AG10803 (cell line): ENCODE measurements around the gene CCT3.

ENCODE experiments used
- DNase-seq: peaks from one replicate; pipeline ENCODE4 v3.0.0; 2010; ENCODE audit warnings: low read depth
- H3K4me3 ChIP-seq: 2 replicates; pipeline ENCODE4 v1.5.1; 2011; ENCODE audit warnings: mild to moderate bottlenecking, low read length, control low read depth
- TF ChIP-seq, protein P1 (sequence below): conservative IDR thresholded peaks from 2 replicates; pipeline ENCODE4 v1.5.1; 2011; ENCODE audit warnings: mild to moderate bottlenecking, low read length, control low read depth, inconsistent platforms

Gene CCT3

DNA sequence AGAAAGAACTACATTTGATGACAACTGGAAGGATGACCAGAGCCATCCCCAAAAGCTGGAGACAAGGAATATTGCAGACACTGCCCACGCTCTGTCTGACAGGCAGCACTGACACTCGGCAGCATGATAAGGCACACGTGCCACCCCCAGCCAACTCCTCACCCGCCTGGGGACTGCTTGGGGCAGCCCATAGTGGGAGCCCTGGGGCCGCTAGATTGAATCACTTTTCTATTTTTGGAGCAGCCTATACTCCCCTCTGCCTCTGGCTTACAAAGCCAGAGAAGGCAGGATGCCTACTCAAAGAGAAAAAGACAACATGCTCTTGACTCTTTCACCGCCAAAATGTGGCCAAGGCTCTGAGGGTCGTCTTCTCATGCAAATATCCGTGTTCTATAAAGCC lies 56.8 kb downstream of the CCT3 start:
- peak overlapping the region; percentile 96 for H3K4me3 ChIP-seq
- peak; percentile 35 for DNase-seq

DNA sequence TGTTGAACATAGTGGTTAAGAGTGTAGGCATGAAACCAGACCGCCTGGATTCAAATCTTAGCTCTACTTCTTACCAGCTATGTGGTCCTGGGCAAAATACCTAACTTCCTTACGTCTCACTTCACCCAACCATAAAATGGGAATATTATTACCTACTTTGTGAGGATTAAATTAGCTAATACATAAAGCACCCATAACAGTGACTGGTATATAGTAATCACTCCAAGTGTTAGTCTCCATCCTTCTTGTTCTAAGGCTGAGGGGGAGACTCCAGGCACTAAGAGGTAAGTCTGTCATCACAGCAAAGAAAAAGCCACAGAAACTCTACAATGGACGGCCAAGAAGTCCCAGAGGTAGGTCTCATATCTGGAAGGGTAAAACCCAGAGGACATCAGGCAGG lies 58.3 kb downstream of the CCT3 start:
- H3K4me3 ChIP-seq: no peak overlapping the region
- TF ChIP-seq, protein P1, sequence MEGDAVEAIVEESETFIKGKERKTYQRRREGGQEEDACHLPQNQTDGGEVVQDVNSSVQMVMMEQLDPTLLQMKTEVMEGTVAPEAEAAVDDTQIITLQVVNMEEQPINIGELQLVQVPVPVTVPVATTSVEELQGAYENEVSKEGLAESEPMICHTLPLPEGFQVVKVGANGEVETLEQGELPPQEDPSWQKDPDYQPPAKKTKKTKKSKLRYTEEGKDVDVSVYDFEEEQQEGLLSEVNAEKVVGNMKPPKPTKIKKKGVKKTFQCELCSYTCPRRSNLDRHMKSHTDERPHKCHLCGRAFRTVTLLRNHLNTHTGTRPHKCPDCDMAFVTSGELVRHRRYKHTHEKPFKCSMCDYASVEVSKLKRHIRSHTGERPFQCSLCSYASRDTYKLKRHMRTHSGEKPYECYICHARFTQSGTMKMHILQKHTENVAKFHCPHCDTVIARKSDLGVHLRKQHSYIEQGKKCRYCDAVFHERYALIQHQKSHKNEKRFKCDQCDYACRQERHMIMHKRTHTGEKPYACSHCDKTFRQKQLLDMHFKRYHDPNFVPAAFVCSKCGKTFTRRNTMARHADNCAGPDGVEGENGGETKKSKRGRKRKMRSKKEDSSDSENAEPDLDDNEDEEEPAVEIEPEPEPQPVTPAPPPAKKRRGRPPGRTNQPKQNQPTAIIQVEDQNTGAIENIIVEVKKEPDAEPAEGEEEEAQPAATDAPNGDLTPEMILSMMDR: no peak
- DNase-seq: no peak

More for the DNA sequence above, 56.8 kb downstream of the CCT3 start:
- TF ChIP-seq, protein P1: no peak; the same call in 1 of the 2 replicates

DNA sequence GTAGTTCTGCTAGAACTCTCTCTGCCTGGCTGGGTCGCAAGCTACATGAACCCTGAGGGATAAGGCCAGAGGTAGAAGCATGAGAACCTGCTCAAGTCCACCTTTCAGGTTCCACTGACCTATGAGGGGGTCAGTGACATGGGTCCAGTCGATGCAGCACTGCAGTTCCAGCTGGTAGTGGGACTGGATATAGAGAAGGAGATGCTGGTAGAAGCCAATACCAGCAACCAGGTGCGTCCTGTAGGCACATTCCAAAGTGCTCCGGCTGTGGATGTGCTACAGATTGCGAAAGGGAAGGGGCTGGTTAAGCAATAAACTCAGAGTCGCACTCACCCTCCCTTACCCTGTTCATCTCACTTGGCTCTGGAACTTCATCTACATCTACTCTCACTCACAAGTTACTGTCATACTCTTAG lies 61.1 kb downstream of the CCT3 start:
- peak; percentile 55 for DNase-seq
- no peak overlapping the region for H3K4me3 ChIP-seq
- TF ChIP-seq, protein P1: no peak

- TF ChIP-seq, protein P1: no peak
- H3K4me3 ChIP-seq: no peak overlapping the region
- peak; percentile 70 for DNase-seq
These were observed 61.6 kb downstream of the CCT3 start for GRCh38 chr1:156276532-156276931.

GRCh38 chr1:156270314-156270713 lies 67.8 kb downstream of the CCT3 start:
- no peak overlapping the region for H3K4me3 ChIP-seq
- TF ChIP-seq, protein P1: no peak
- no peak for DNase-seq

DNA sequence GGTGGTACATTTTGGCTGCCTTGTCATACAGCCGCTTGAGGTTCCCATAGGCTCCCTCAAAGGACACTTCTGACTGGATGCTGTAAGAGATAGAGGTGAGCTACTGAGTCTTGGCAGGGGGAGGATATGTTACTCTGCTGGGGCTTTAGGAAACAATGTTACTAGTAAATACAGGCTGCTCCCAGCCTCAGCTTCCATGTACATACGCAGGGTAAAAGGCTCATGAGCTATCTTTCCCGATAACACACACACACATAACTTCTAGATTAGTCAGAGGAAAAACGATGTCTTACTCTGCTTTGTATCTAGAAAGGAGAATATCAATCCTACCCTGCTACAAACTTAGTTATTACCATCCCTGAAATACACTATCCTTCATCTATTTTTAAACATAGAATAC lies 69.8 kb downstream of the CCT3 start:
- DNase-seq: no peak
- TF ChIP-seq, protein P1: no peak
- no peak overlapping the region for H3K4me3 ChIP-seq

DNA sequence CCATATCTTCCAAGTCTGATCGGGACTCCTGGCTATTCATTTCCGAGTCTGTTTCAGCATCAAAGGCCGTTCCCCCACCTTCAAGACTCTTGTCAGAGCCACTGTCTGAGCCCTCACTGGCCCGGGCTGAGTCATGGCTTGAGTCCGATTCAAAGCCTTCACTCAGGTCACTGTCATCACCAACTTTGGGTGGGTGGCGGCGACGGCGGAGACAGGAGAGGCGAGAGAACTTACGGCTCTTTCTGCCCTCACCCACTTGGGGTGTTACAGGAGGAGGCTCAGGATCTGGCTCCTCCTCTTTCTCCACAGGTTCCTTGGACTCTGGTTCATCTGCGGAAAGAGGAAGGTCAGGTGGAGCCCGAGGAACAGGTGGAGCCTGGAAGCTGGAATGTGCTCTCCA lies 72.0 kb downstream of the CCT3 start:
- TF ChIP-seq, protein P1: no peak
- DNase-seq: no peak
- no peak overlapping the region for H3K4me3 ChIP-seq
